KMS-11 (cell line): Measurements from ENCODE around the gene SZRD1.

ENCODE experiments used
- H2AFZ ChIP-seq: fragments of 200-600 bp; sonication (generic); 2 replicates; pipeline ENCODE4 v1.6.1; 2016; ENCODE audit warnings: antibody characterized with exemption, mixed run types, low read depth
- H3K27ac ChIP-seq: fragments of 200-600 bp; sonication (generic); 2 replicates; pipeline ENCODE4 v1.6.1; 2016; ENCODE audit warnings: mild to moderate bottlenecking, mixed run types
- H3K27me3 ChIP-seq: fragments of 200-600 bp; sonication (generic); 2 replicates; pipeline ENCODE4 v1.6.1; 2017; ENCODE audit warnings: mild to moderate bottlenecking, low read depth, mixed run types, moderate library complexity; ENCODE audit not compliant: insufficient read depth
- H3K36me3 ChIP-seq: fragments of 200-600 bp; sonication (generic); 2 replicates; pipeline ENCODE4 v1.6.1; 2017; ENCODE audit warnings: mild to moderate bottlenecking, mixed run types; ENCODE audit not compliant: insufficient read depth
- H3K4me1 ChIP-seq: fragments of 200-600 bp; sonication (generic); 2 replicates; pipeline ENCODE4 v1.6.1; 2016; ENCODE audit warnings: mild to moderate bottlenecking, low read depth, mixed run types; ENCODE audit not compliant: poor library complexity, severe bottlenecking
- H3K4me2 ChIP-seq: fragments of 200-600 bp; sonication (generic); 2 replicates; pipeline ENCODE4 v1.7.0; 2016; ENCODE audit warnings: mild to moderate bottlenecking, mixed run types
- H3K4me3 ChIP-seq: fragments of 200-600 bp; sonication (generic); IDR thresholded peaks from 2 replicates; pipeline ENCODE4 v1.6.1; 2017; ENCODE audit warnings: low read depth, low read length, mixed read lengths; ENCODE audit not compliant: insufficient read depth
- H3K79me2 ChIP-seq: fragments of 200-600 bp; sonication (generic); 2 replicates; pipeline ENCODE4 v1.6.1; 2016; ENCODE audit warnings: low read depth, mixed run types; ENCODE audit not compliant: insufficient read depth
- H3K9ac ChIP-seq: fragments of 200-600 bp; sonication (generic); 2 replicates; pipeline ENCODE4 v1.6.1; 2016; ENCODE audit warnings: mild to moderate bottlenecking, mixed run types
- H4K20me1 ChIP-seq: fragments of 200-600 bp; sonication (generic); 2 replicates; pipeline ENCODE4 v1.6.1; 2016; ENCODE audit warnings: mild to moderate bottlenecking, mixed run types; ENCODE audit not compliant: insufficient read depth
- TF ChIP-seq, protein P1 (sequence below): fragments of 200-600 bp; sonication (generic); conservative IDR thresholded peaks from 2 replicates; pipeline ENCODE4 v1.6.1; 2017; ENCODE audit warnings: low read depth, mild to moderate bottlenecking, antibody characterized with exemption, low read length, moderate library complexity, mixed read lengths

Gene SZRD1

DNA sequence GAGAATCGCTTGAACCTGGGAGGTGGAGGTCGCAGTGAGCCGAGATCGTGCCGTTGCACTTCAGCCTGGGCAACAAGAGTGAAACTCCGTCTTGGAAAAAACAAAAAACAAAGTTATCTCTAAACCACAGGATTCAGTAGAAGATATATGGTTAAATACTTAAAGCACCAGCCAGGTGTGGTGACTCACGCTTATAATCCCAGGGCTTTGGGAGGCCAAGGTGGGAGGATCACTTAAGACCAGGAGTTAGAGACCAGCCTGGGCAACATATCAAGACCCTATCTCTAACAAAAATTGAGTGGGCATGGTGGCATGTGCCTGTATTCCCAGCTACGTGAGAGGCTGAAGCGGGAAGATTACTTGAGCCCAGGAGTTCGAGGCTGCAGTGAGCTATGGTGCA, 79.1 kb downstream of the SZRD1 start:
- TF ChIP-seq, protein P1, sequence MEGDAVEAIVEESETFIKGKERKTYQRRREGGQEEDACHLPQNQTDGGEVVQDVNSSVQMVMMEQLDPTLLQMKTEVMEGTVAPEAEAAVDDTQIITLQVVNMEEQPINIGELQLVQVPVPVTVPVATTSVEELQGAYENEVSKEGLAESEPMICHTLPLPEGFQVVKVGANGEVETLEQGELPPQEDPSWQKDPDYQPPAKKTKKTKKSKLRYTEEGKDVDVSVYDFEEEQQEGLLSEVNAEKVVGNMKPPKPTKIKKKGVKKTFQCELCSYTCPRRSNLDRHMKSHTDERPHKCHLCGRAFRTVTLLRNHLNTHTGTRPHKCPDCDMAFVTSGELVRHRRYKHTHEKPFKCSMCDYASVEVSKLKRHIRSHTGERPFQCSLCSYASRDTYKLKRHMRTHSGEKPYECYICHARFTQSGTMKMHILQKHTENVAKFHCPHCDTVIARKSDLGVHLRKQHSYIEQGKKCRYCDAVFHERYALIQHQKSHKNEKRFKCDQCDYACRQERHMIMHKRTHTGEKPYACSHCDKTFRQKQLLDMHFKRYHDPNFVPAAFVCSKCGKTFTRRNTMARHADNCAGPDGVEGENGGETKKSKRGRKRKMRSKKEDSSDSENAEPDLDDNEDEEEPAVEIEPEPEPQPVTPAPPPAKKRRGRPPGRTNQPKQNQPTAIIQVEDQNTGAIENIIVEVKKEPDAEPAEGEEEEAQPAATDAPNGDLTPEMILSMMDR = no peak
- Histone ChIP-seq H4K20me1 (no peaks in the 10 kb centered on the region), H3K9ac (no peak overlapping the region), H3K27ac (no peak overlapping the region), H2AFZ (no peak overlapping the region), H3K4me1 (peaks cover 50% of the 10 kb centered on the region), H3K4me2 (no peak overlapping the region; the same call in 1 of the 2 replicates), H3K36me3 (no peaks in the 10 kb centered on the region), H3K79me2 (peaks cover 44% of the 10 kb centered on the region), H3K4me3 (no peak overlapping the region), H3K27me3 (no peaks in the 10 kb centered on the region)

DNA sequence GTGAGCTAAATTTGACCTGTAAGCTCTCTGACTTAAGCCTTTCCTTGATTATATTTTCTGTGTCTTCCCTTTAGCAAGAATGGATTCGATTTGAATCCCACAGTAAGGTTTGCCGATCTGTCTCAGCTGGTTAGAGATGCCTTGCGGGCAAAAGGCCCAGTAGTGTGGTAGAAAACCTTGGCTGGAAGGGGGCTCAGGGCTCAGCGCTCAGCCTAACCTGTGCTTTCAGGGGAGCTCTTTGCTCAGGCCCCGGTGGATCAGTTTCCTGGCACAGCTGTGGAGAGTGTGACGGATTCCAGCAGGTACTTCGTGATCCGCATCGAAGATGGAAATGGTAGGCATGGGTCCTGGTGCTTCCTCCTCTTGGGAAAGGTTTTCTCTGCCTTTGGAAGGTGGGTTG, 80.6 kb downstream of the SZRD1 start:
- Histone ChIP-seq H3K36me3 (no peaks in the 10 kb centered on the region), H3K79me2 (peaks cover 29% of the 10 kb centered on the region), H3K4me1 (peaks cover 36% of the 10 kb centered on the region), H3K9ac (no peak overlapping the region), H3K27ac (no peak overlapping the region), H3K27me3 (no peaks in the 10 kb centered on the region), H3K4me3 (no peak overlapping the region), H2AFZ (no peak overlapping the region), H4K20me1 (no peaks in the 10 kb centered on the region), H3K4me2 (no peak overlapping the region)
- TF ChIP-seq, protein P1 = no peak
